ENCODE data around the gene DDR1. TPM values are rescaled to one million over a fixed set of nuclear protein-coding genes. Genes with fewer than 3 reads are reported as not detected.
"Not testable (repeated sequence)": the region's sequence is repeated elsewhere in the genome, so short reads cannot be mapped to it uniquely, and the experiment has no call there.

DDR1 gene
- total RNA-seq, 2 donors from 2014 or later, result 22.1 to 23.8 TPM

- no peak for DNase-seq (ENCODE audit: low spot score)
- no peak for TF ChIP-seq CTCF (IDR thresholded peaks at IDR 0.05)
- no peak overlapping the region for H3K4me3 ChIP-seq
- no peak overlapping the region for H3K27ac ChIP-seq
- H3K27me3 ChIP-seq (replicated peaks; ENCODE audit: insufficient read depth), result no peaks in the 10 kb centered on the region
- H3K36me3 ChIP-seq, result peaks cover 56% of the 10 kb centered on the region
- no peak for ATAC-seq (ENCODE audit: insufficient number of reproducible peaks, low FRiP score, low read depth)
- H3K4me1 ChIP-seq (ENCODE audit: control insufficient read depth in 1 of 2, low read depth in 2 of 2), result peaks cover 10 to 17% of the 10 kb centered on the region in 2 donors
- H3K9me3 ChIP-seq, result no peaks in the 10 kb centered on the region
These were observed 34.4 kb downstream of the DDR1 start for GRCh38 chr6:30918670-30919069.

GRCh38 chr6:30922447-30922852 lies 38.1 kb downstream of the DDR1 start:
- H3K27me3 ChIP-seq (replicated peaks; ENCODE audit: insufficient read depth), result no peaks in the 10 kb centered on the region
- no peak overlapping the region for H3K27ac ChIP-seq
- H3K36me3 ChIP-seq, result peaks cover 63% of the 10 kb centered on the region
- no peaks in the 10 kb centered on the region for H3K4me1 ChIP-seq (ENCODE audit: control insufficient read depth in 1 of 2, low read depth in 2 of 2)
- TF ChIP-seq CTCF (IDR thresholded peaks at IDR 0.05), result no peak
- ATAC-seq (ENCODE audit: insufficient number of reproducible peaks, low FRiP score, low read depth), result no peak
- no peak for DNase-seq (ENCODE audit: low spot score)
- no peak overlapping the region for H3K4me3 ChIP-seq
- no peaks in the 10 kb centered on the region for H3K9me3 ChIP-seq

- ATAC-seq (ENCODE audit: insufficient number of reproducible peaks, low FRiP score, low read depth); DNase-seq (ENCODE audit: low spot score); H3K4me1 ChIP-seq (ENCODE audit: control insufficient read depth in 1 of 2, low read depth in 2 of 2): not testable (repeated sequence)
These were observed 39.8 kb downstream of the DDR1 start for GRCh38 chr6:30924040-30924627.

GRCh38 chr6:30926644-30927043 lies 42.3 kb downstream of the DDR1 start:
- H3K9me3 ChIP-seq, result peaks cover 4% of the 10 kb centered on the region
- no peak overlapping the region for H3K4me3 ChIP-seq
- H3K4me1 ChIP-seq (ENCODE audit: control insufficient read depth in 1 of 2, low read depth in 2 of 2), result no peaks in the 10 kb centered on the region
- ATAC-seq (ENCODE audit: insufficient number of reproducible peaks, low FRiP score, low read depth) (no peak), DNase-seq (ENCODE audit: low spot score) (no peak)
- TF ChIP-seq CTCF (IDR thresholded peaks at IDR 0.05), result no peak
- peak overlapping the region in 1 of 2 donors; percentile 21 for H3K27ac ChIP-seq
- peaks cover 29% of the 10 kb centered on the region for H3K36me3 ChIP-seq
- no peaks in the 10 kb centered on the region for H3K27me3 ChIP-seq (replicated peaks; ENCODE audit: insufficient read depth)

More at GRCh38 chr6:30924040-30924627, 39.8 kb downstream of the DDR1 start:
- H3K36me3 ChIP-seq, result peaks cover 53% of the 10 kb centered on the region
- not testable (repeated sequence) for H3K4me3 ChIP-seq; H3K27ac ChIP-seq; H3K9me3 ChIP-seq; H3K27me3 ChIP-seq (replicated peaks; ENCODE audit: insufficient read depth)

GRCh38 chr6:30927080-30927479 lies 42.8 kb downstream of the DDR1 start:
- not testable (repeated sequence) for DNase-seq (ENCODE audit: low spot score); H3K27me3 ChIP-seq (replicated peaks; ENCODE audit: insufficient read depth); H3K27ac ChIP-seq; ATAC-seq (ENCODE audit: insufficient number of reproducible peaks, low FRiP score, low read depth); H3K9me3 ChIP-seq; H3K4me1 ChIP-seq (ENCODE audit: control insufficient read depth in 1 of 2, low read depth in 2 of 2); H3K4me3 ChIP-seq
- H3K36me3 ChIP-seq, result peaks cover 27% of the 10 kb centered on the region

GRCh38 chr6:30928677-30929076 lies 44.4 kb downstream of the DDR1 start:
- Histone ChIP-seq H3K4me3 (no peak overlapping the region), H3K9me3 (peaks cover 4% of the 10 kb centered on the region), H3K36me3 (peaks cover 12% of the 10 kb centered on the region), H3K4me1 (ENCODE audit: control insufficient read depth in 1 of 2, low read depth in 2 of 2) (no peaks in the 10 kb centered on the region), H3K27ac (no peak overlapping the region), H3K27me3 (replicated peaks; ENCODE audit: insufficient read depth) (no peaks in the 10 kb centered on the region)
- ATAC-seq (ENCODE audit: insufficient number of reproducible peaks, low FRiP score, low read depth), result no peak
- DNase-seq (ENCODE audit: low spot score), result no peak
- TF ChIP-seq CTCF (IDR thresholded peaks at IDR 0.05), result no peak

All from thoracic aorta (tissue), 2 donors.